GM12878 (cell line): ENCODE measurements around the gene TLCD2. TPM values are rescaled to one million over a fixed set of nuclear protein-coding genes. Genes with fewer than 3 reads are reported as not detected.
A peak's percentile ranks its signal among the peaks of the same experiment; 100 is the strongest.

ENCODE experiments used
- EGR1 ChIP-seq, 2 experiments: IDR thresholded peaks; 1 replicate in 1 of 2; 2 replicates in 1 of 2; pipeline ENCODE4 v1.6.1; 2011 to 2012; ENCODE audit warnings: low read depth in 2 of 2, low read length in 2 of 2, borderline replicate concordance in 1 of 2, mild to moderate bottlenecking in 1 of 2, moderate library complexity in 1 of 2
- GATAD2B ChIP-seq: fragments of 450-650 bp; conservative IDR thresholded peaks from 2 replicates; pipeline ENCODE4 v1.6.1; 2017; ENCODE audit warnings: low read depth, mild to moderate bottlenecking, moderate library complexity
- IKZF1 ChIP-seq: fragments of 450-650 bp; conservative IDR thresholded peaks from 2 replicates; pipeline ENCODE4 v1.6.1; 2017; ENCODE audit warnings: antibody characterized with exemption, mild to moderate bottlenecking
- NBN ChIP-seq: fragments of 450-650 bp; IDR thresholded peaks from 2 replicates; pipeline ENCODE4 v1.6.1; 2016
- NKRF ChIP-seq: fragments of 450-650 bp; conservative IDR thresholded peaks from 2 replicates; pipeline ENCODE4 v1.6.1; 2017; ENCODE audit warnings: mild to moderate bottlenecking, moderate library complexity
- POLR2AphosphoS2 ChIP-seq: IDR thresholded peaks from 2 replicates; pipeline ENCODE4 v1.6.1; 2011; ENCODE audit warnings: low read depth, mild to moderate bottlenecking, low read length, improper control_type of control experiment, moderate library complexity
- RELA ChIP-seq: fragments of 450-650 bp; IDR thresholded peaks from 2 replicates; pipeline ENCODE4 v1.8.0; 2014; ENCODE audit warnings: borderline replicate concordance; ENCODE audit not compliant: partially characterized antibody
- SIX5 ChIP-seq: IDR thresholded peaks from 2 replicates; pipeline ENCODE4 v1.6.1; 2011; ENCODE audit warnings: mild to moderate bottlenecking, low read depth, low read length, moderate library complexity; ENCODE audit not compliant: severe bottlenecking
- SP1 ChIP-seq: IDR thresholded peaks from one replicate; pipeline ENCODE4 v1.6.1; 2011; ENCODE audit warnings: low read depth, low read length
- SPI1 ChIP-seq: IDR thresholded peaks from 2 replicates; pipeline ENCODE4 v1.6.1; 2011; ENCODE audit warnings: low read depth, mild to moderate bottlenecking, low read length, moderate library complexity, borderline replicate concordance; ENCODE audit not compliant: insufficient read depth
- ZNF24 ChIP-seq: fragments of 450-650 bp; IDR thresholded peaks from 2 replicates; pipeline ENCODE4 v1.6.1; 2017; ENCODE audit warnings: antibody characterized with exemption, mild to moderate bottlenecking
- polyA plus RNA-seq, 11 experiments: library from polyadenylated mRNA; depleted of rRNA in 4 of 11; unstranded in 6 of 11; stranded (reverse) in 5 of 11; fragments of >200 nt; fragmentation: Nextera tagmentation in 4 of 11; fragmentation: Illumina TruSeq in 1 of 11; extraction: Ambion mirVana in 4 of 11; extraction: Trizol in 1 of 11; gene quantifications; 1 replicate in 1 of 11; 2 replicates in 10 of 11; pipeline versions ENCODE4 v1.2.1 to v1.2.3, GENCODE V29; 2011 to 2016; ENCODE audit warnings: inconsistent platforms in 2 of 11, missing spikeins in 2 of 11, low read depth in 1 of 11
- total RNA-seq, 4 experiments: library from RNA; depleted of rRNA in 3 of 4; stranded (reverse); fragments of >200 nt in 3 of 4; fragmentation: Illumina TruSeq in 1 of 4; extraction: Trizol in 1 of 4; gene quantifications; 2 replicates each; pipeline versions ENCODE4 v1.2.1 to v1.2.3, GENCODE V29; 2013 to 2021
- TF ChIP-seq, protein P1 (sequence below): fragments of 450-650 bp; IDR thresholded peaks from 2 replicates; pipeline ENCODE4 v1.6.1; 2016; ENCODE audit warnings: mild to moderate bottlenecking

TLCD2 gene
- total and polyA plus RNA-seq, 10 of the 15 experiments (the other 5 are each of a cell fraction or from before 2014, with no cell fraction given) = 0.02 to 0.15 (median 0.05) TPM; not detected in 2

GRCh38 chr17:1684378-1685189, 25.6 kb downstream of the TLCD2 start, which contains the start of gene PRPF8 (continued):
- TF ChIP-seq IKZF1 (peak; percentile 76), EGR1 (IDR thresholded peaks at IDR 0.05; ENCODE audit: borderline replicate concordance in 1 of 2, low read depth in 2 of 2, low read length in 2 of 2) (0 out of 3 replicates have a peak, but pooled peaks of 1 of the 2 experiments have one; percentile 16), SPI1 (peak; percentile 44; the same call in 1 of the 2 replicates), SP1 (peak; percentile 94), NBN (peak; percentile 10; the same call in 1 of the 2 replicates), ZNF24 (peak; percentile 92), NKRF (peak; percentile 82), POLR2AphosphoS2 (peak; percentile 90; the same call in 1 of the 2 replicates), SIX5 (peak; percentile 21), GATAD2B (peak; percentile 77), RELA (no peak)
- TF ChIP-seq, protein P1, sequence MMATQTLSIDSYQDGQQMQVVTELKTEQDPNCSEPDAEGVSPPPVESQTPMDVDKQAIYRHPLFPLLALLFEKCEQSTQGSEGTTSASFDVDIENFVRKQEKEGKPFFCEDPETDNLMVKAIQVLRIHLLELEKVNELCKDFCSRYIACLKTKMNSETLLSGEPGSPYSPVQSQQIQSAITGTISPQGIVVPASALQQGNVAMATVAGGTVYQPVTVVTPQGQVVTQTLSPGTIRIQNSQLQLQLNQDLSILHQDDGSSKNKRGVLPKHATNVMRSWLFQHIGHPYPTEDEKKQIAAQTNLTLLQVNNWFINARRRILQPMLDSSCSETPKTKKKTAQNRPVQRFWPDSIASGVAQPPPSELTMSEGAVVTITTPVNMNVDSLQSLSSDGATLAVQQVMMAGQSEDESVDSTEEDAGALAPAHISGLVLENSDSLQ = peak; percentile 98
